Mesenchymal stem cell (in vitro differentiated cells and primary cell): ENCODE data around the gene MCMBP. TPM values are rescaled to one million over a fixed set of nuclear protein-coding genes. Genes with fewer than 3 reads are reported as not detected.

Source experiments
- DNase-seq: peaks from one replicate; pipeline ENCODE4 v3.0.0-alpha.2; 2013
- H2AFZ ChIP-seq: one replicate; pipeline ENCODE4 v1.6.1; 2013; ENCODE audit warnings: low read depth, mild to moderate bottlenecking, control low read depth, inconsistent platforms, low read length, moderate library complexity
- H2AK5ac ChIP-seq: 2 replicates; pipeline ENCODE4 v1.6.1; 2013; ENCODE audit warnings: low read length, moderate library complexity, mild to moderate bottlenecking, inconsistent platforms; ENCODE audit not compliant: severe bottlenecking
- H2BK120ac ChIP-seq: one replicate; pipeline ENCODE4 v1.6.1; 2013; ENCODE audit warnings: low read depth, mild to moderate bottlenecking, inconsistent platforms, low read length, moderate library complexity
- H2BK12ac ChIP-seq, 2 experiments: one replicate each; pipeline ENCODE4 v1.6.1; 2013; ENCODE audit warnings: inconsistent platforms in 2 of 2, low read length in 2 of 2, mild to moderate bottlenecking in 2 of 2, moderate library complexity in 2 of 2, control low read depth in 1 of 2
- H2BK15ac ChIP-seq: one replicate; pipeline ENCODE4 v1.6.1; 2013; ENCODE audit warnings: mild to moderate bottlenecking, low read depth, inconsistent platforms; ENCODE audit not compliant: poor library complexity, severe bottlenecking
- H2BK5ac ChIP-seq: 2 replicates; pipeline ENCODE4 v1.6.1; 2013; ENCODE audit warnings: low read depth, mild to moderate bottlenecking, low read length, control low read depth, inconsistent platforms; ENCODE audit not compliant: poor library complexity, severe bottlenecking
- H3K14ac ChIP-seq, 2 experiments: one replicate each; pipeline ENCODE4 v1.6.1; 2013; ENCODE audit warnings: inconsistent platforms in 2 of 2, low read length in 2 of 2, control low read depth in 1 of 2, mild to moderate bottlenecking in 1 of 2, moderate library complexity in 1 of 2
- H3K18ac ChIP-seq, 2 experiments: one replicate each; pipeline ENCODE4 v1.6.1; 2013; ENCODE audit warnings: inconsistent platforms in 2 of 2, low read length in 2 of 2, control low read depth in 1 of 2, low read depth in 1 of 2, mild to moderate bottlenecking in 1 of 2
- H3K23ac ChIP-seq, 2 experiments: one replicate each; pipeline ENCODE4 v1.6.1; 2013; ENCODE audit warnings: inconsistent platforms in 2 of 2, low read length in 2 of 2, mild to moderate bottlenecking in 2 of 2, moderate library complexity in 2 of 2, control low read depth in 1 of 2
- H3K27ac ChIP-seq: 2 replicates; pipeline ENCODE4 v1.5.1; 2013; ENCODE audit warnings: mild to moderate bottlenecking, moderate library complexity, low read length, control low read depth, inconsistent platforms; ENCODE audit not compliant: poor library complexity, severe bottlenecking
- H3K27me3 ChIP-seq, 2 experiments: 2 replicates each; pipeline versions ENCODE4 v1.6.1 to v1.7.0; 2013; ENCODE audit warnings: low read length in 2 of 2, mild to moderate bottlenecking in 2 of 2, moderate library complexity in 2 of 2, control low read depth in 1 of 2, inconsistent platforms in 1 of 2; ENCODE audit not compliant: control insufficient read depth in 1 of 2, insufficient read depth in 1 of 2
- H3K36me3 ChIP-seq, 2 experiments: 2 replicates each; pipeline versions ENCODE4 v1.6.1 to v1.7.0; 2013; ENCODE audit warnings: low read length in 2 of 2, control low read depth in 1 of 2, inconsistent platforms in 1 of 2, low read depth in 1 of 2, mild to moderate bottlenecking in 1 of 2; ENCODE audit not compliant: insufficient read depth in 2 of 2, control insufficient read depth in 1 of 2
- H3K4ac ChIP-seq, 2 experiments: one replicate each; pipeline ENCODE4 v1.6.1; 2013; ENCODE audit warnings: inconsistent platforms in 2 of 2, low read length in 2 of 2, mild to moderate bottlenecking in 2 of 2, moderate library complexity in 2 of 2, control low read depth in 1 of 2, low read depth in 1 of 2
- H3K4me1 ChIP-seq: 2 replicates; pipeline ENCODE4 v1.6.1; 2013; ENCODE audit warnings: low read depth, low read length, control low read depth; ENCODE audit not compliant: control insufficient read depth, insufficient read depth
- H3K4me2 ChIP-seq: 2 replicates; pipeline ENCODE4 v1.6.1; 2013; ENCODE audit warnings: low read length, mild to moderate bottlenecking, inconsistent platforms; ENCODE audit not compliant: poor library complexity, severe bottlenecking
- H3K4me3 ChIP-seq, 2 experiments: 2 replicates each; pipeline versions ENCODE4 v1.5.1 to v1.7.0; 2013; ENCODE audit warnings: low read length in 2 of 2, mild to moderate bottlenecking in 2 of 2, control low read depth in 1 of 2, low read depth in 1 of 2; ENCODE audit not compliant: insufficient read depth in 1 of 2
- H3K79me1 ChIP-seq: replicated peaks from 2 replicates; pipeline ENCODE4 v1.6.1; 2013; ENCODE audit warnings: mild to moderate bottlenecking, control low read depth, low read length, inconsistent platforms; ENCODE audit not compliant: poor library complexity, severe bottlenecking
- H3K9ac ChIP-seq: 2 replicates; pipeline ENCODE4 v1.7.0; 2013; ENCODE audit warnings: mild to moderate bottlenecking, low read length, moderate library complexity
- H3K9me3 ChIP-seq: 2 replicates; pipeline ENCODE4 v1.7.0; 2013; ENCODE audit warnings: mild to moderate bottlenecking, low read length; ENCODE audit not compliant: control insufficient read depth
- H4K8ac ChIP-seq: one replicate; pipeline ENCODE4 v1.6.1; 2013; ENCODE audit warnings: inconsistent platforms, mild to moderate bottlenecking, low read length, moderate library complexity
- H4K91ac ChIP-seq: one replicate; pipeline ENCODE4 v1.6.1; 2013; ENCODE audit warnings: mild to moderate bottlenecking, low read length, inconsistent platforms
- WGBS: methylation state at CpG from one replicate; pipeline ENCODE4 v1.1.7; 2013; ENCODE audit warnings: mixed read lengths; 5-methylcytosine and 5-hydroxymethylcytosine counted together
- polyA plus RNA-seq, 2 experiments: library from polyadenylated mRNA; stranded (reverse); fragments of 200-250 nt; gene quantifications; one replicate each; pipeline ENCODE4 v1.2.3, GENCODE V29; 2013

Gene MCMBP
- 28.6 TPM for polyA plus RNA-seq (2013, experiment 1 of 2)
- polyA plus RNA-seq (2013, experiment 2 of 2): 29.4 TPM

DNA sequence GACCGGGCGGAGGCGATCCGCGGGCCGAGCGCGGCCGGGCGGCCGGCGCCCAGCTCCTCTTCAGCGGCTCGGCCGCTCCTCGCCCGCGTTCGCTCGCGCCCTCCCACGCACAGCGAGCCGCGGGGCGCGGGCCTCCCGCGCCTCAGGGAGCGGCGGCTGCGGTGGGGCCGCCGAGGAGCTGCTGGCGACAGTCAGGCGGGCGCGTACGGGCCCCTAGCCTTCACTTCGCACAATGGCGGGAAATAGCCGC is at the start of gene MCMBP:
Gene MCMBP (minus strand): TSS at position 234 of the 250 bp plus-strand sequence. CDS start 259 bp downstream, outside the sequence.
- Histone ChIP-seq H4K91ac (peak within 1 kb of the TSS; percentile 80), H3K23ac (peak within 1 kb of the TSS in 1 of 2 experiments; percentile 83), H3K36me3 (no peaks in the 10 kb centered on the region), H3K79me1 (peaks cover 4% of the 10 kb centered on the region), H3K4me1 (peaks cover 3% of the 10 kb centered on the region), H2AFZ (peak within 1 kb of the TSS; percentile 77), H3K4ac (peak within 1 kb of the TSS; percentile 80 to 87), H3K4me3 (peak within 1 kb of the TSS; percentile 89 to 92), H2BK120ac (peak within 1 kb of the TSS; percentile 89), H3K27ac (peak within 1 kb of the TSS; percentile 74), H2BK5ac (peak within 1 kb of the TSS; percentile 66), H2AK5ac (peak within 1 kb of the TSS; percentile 14), H2BK12ac (peak within 1 kb of the TSS in 1 of 2 experiments; percentile 15), H3K14ac (peak within 1 kb of the TSS in 1 of 2 experiments; percentile 98), H3K9me3 (no peaks in the 10 kb centered on the region), H3K9ac (peak within 1 kb of the TSS; percentile 90), H3K18ac (peak within 1 kb of the TSS; percentile 91 to 95), H4K8ac (peak within 1 kb of the TSS; percentile 99), H3K4me2 (peak within 1 kb of the TSS; percentile 91), H2BK15ac (peak within 1 kb of the TSS; percentile 52), H3K27me3 (no peaks in the 10 kb centered on the region)
- no peak for DNase-seq
- 0% methylated on average over 39 of the region's 42 CpGs for WGBS

DNA sequence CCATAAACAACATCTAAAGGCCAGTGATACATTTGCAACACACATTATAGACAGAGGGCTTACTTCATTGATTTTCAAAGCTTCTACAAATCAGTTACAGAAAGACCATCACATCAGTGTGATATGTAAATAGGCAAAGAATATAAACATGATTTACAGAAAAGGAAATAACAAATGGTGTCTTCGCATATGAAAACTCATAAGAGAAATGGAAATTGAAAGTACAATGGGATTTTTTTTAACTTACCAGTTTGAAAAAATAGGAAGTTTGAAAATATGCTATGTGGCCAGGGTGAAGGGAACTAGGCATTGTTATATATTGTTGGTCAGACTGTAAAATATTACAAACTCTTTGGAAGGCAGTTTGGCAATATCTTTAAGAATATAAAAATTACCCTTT is 47.2 kb upstream of the MCMBP start:
- Histone ChIP-seq H4K91ac (no peak overlapping the region), H3K9me3 (no peaks in the 10 kb centered on the region), H3K27ac (no peak overlapping the region), H3K4me1 (no peaks in the 10 kb centered on the region), H3K9ac (no peak overlapping the region), H2AK5ac (no peak overlapping the region), H3K18ac (no peak overlapping the region), H3K23ac (no peak overlapping the region), H2BK120ac (no peak overlapping the region), H3K4ac (no peak overlapping the region), H3K79me1 (peaks cover 24% of the 10 kb centered on the region), H3K4me3 (no peak overlapping the region), H2BK12ac (no peak overlapping the region), H3K4me2 (no peak overlapping the region), H2BK15ac (no peak overlapping the region), H2BK5ac (no peak overlapping the region), H3K14ac (no peak overlapping the region), H4K8ac (no peak overlapping the region), H3K36me3 (peaks cover 20 to 93% of the 10 kb centered on the region in 2 experiments), H3K27me3 (no peaks in the 10 kb centered on the region), H2AFZ (no peak overlapping the region)
- DNase-seq: no peak
- WGBS: 97% methylated on average over 1 of the region's 1 CpG

GRCh38 chr10:119919271-119919670 is 46.6 kb upstream of the MCMBP start:
- Histone ChIP-seq H2BK5ac (no peak overlapping the region), H3K9me3 (no peaks in the 10 kb centered on the region), H3K4me1 (no peaks in the 10 kb centered on the region), H2BK120ac (no peak overlapping the region), H3K27ac (no peak overlapping the region), H2AK5ac (no peak overlapping the region), H2BK12ac (no peak overlapping the region), H3K14ac (no peak overlapping the region), H2BK15ac (no peak overlapping the region), H3K4ac (no peak overlapping the region), H4K91ac (no peak overlapping the region), H4K8ac (no peak overlapping the region), H3K4me3 (no peak overlapping the region), H3K36me3 (peaks cover 16 to 97% of the 10 kb centered on the region in 2 experiments), H2AFZ (no peak overlapping the region), H3K27me3 (no peaks in the 10 kb centered on the region), H3K9ac (no peak overlapping the region), H3K79me1 (peaks cover 27% of the 10 kb centered on the region), H3K23ac (no peak overlapping the region), H3K4me2 (no peak overlapping the region), H3K18ac (no peak overlapping the region)
- peak; percentile 8 for DNase-seq
- WGBS: 94% methylated on average over 3 of the region's 3 CpGs

DNA sequence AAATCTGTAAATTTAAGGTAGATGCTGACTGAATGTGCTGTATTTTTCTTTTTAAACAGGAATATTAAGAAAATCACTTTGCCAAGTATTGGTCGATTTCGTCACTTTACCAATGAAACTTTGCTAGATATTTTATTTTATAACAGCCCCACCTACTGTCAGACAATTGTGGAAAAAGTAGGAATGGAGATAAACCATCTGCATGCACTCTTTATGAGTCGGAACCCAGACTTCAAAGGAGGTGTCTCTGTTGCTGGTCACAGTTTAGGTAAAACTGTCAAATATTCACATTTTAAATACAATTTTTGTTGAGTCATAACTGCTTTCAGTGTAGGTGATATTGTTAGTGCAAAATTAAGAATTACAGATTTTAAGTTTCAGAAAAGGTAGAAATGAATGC is 45.1 kb upstream of the MCMBP start:
- no peak overlapping the region for H4K8ac ChIP-seq
- H3K36me3 ChIP-seq: peaks cover 20 to 93% of the 10 kb centered on the region in 2 experiments
- WGBS: no CpG with 5 or more reads among the region's 3 CpGs
- DNase-seq: no peak
- no peak overlapping the region for H2BK5ac ChIP-seq
- no peak overlapping the region for H2BK15ac ChIP-seq
- no peak overlapping the region for H2BK12ac ChIP-seq
- H3K18ac ChIP-seq: no peak overlapping the region
- no peak overlapping the region for H3K4me3 ChIP-seq
- H3K27me3 ChIP-seq: no peaks in the 10 kb centered on the region
- H3K14ac ChIP-seq: no peak overlapping the region
- no peaks in the 10 kb centered on the region for H3K9me3 ChIP-seq
- H3K4me1 ChIP-seq: no peaks in the 10 kb centered on the region
- H2BK120ac ChIP-seq: no peak overlapping the region
- H2AFZ ChIP-seq: no peak overlapping the region
- no peak overlapping the region for H3K4me2 ChIP-seq
- no peak overlapping the region for H2AK5ac ChIP-seq
- no peak overlapping the region for H3K9ac ChIP-seq
- H3K23ac ChIP-seq: no peak overlapping the region
- no peak overlapping the region for H3K4ac ChIP-seq
- H4K91ac ChIP-seq: no peak overlapping the region
- no peak overlapping the region for H3K27ac ChIP-seq
- peaks cover 30% of the 10 kb centered on the region for H3K79me1 ChIP-seq
